ENCODE results near the gene LTB. TPM values are rescaled to one million over a fixed set of nuclear protein-coding genes. Genes with fewer than 3 reads are reported as not detected.

LTB gene
- total RNA-seq, 1 experiment from 2014 or later: not detected

- peaks cover 7% of the 10 kb centered on the region for H3K27me3 Mint-ChIP-seq (ENCODE audit: low read depth)
- no peak overlapping the region for H3K14ac ChIP-seq (ENCODE audit: insufficient read depth, low read length)
- H3K79me2 ChIP-seq (ENCODE audit: insufficient read depth, low read length): no peaks in the 10 kb centered on the region
- no peak overlapping the region for H4K91ac ChIP-seq (ENCODE audit: insufficient read length, low read depth, low read length)
- H2BK15ac ChIP-seq (ENCODE audit: low read depth, low read length): no peak overlapping the region
- H3T11ph ChIP-seq (ENCODE audit: low read length): no peak overlapping the region
- H3K4me2 ChIP-seq (ENCODE audit: insufficient read depth, insufficient read length, low read length): no peak overlapping the region
- H3K4me1 ChIP-seq (ENCODE audit: insufficient read depth, low read length): no peaks in the 10 kb centered on the region; the same call in 1 of the 2 replicates
- H3K56ac ChIP-seq (ENCODE audit: insufficient read length, low read depth, low read length): no peak overlapping the region
- H2AFZ ChIP-seq (ENCODE audit: low read length): no peak overlapping the region
- no peaks in the 10 kb centered on the region for H3K27me3 ChIP-seq (ENCODE audit: insufficient read depth, low read length)
- no peak overlapping the region for H3K4me3 Mint-ChIP-seq
- H2BK120ac ChIP-seq (ENCODE audit: low read depth, low read length, poor library complexity, severe bottlenecking): no peak overlapping the region
- no peak overlapping the region for H2AK5ac ChIP-seq (ENCODE audit: insufficient read length, low read length)
- TF ChIP-seq CTCF (conservative IDR thresholded peaks at IDR 0.05): no peak
- no peaks in the 10 kb centered on the region for H3K36me3 Mint-ChIP-seq (ENCODE audit: insufficient read depth in 1 of 3, low read depth in 3 of 3)
- no peaks in the 10 kb centered on the region for H3K79me1 ChIP-seq (ENCODE audit: insufficient read depth, low read depth, low read length, poor library complexity, severe bottlenecking)
- no peaks in the 10 kb centered on the region; a peak in 1 of 5 replicates for H3K9me3 Mint-ChIP-seq
- no peak overlapping the region for H4K5ac ChIP-seq (ENCODE audit: insufficient read length, low read depth, low read length)
- no peak overlapping the region for H2BK20ac ChIP-seq (ENCODE audit: low read depth, low read length, poor library complexity, severe bottlenecking)
- H3K18ac ChIP-seq (ENCODE audit: insufficient read length, low read depth, low read length): no peak overlapping the region
- H3K4ac ChIP-seq (ENCODE audit: low read depth, low read length): no peak overlapping the region
- H3K9ac ChIP-seq (ENCODE audit: extremely low read depth, insufficient read length, low read length): no peak overlapping the region
- no peak overlapping the region for H2BK12ac ChIP-seq (ENCODE audit: insufficient read length, low read depth, low read length)
- no peaks in the 10 kb centered on the region for H3K9me3 ChIP-seq (ENCODE audit: control insufficient read depth, low read depth, low read length)
- H4K8ac ChIP-seq (replicated peaks; ENCODE audit: insufficient read length, low read depth, low read length): no peak overlapping the region
- no peaks in the 10 kb centered on the region for H4K20me1 ChIP-seq (ENCODE audit: control insufficient read depth, insufficient read depth, insufficient read length)
- H2BK5ac ChIP-seq (ENCODE audit: insufficient read length, low read length): no peak overlapping the region
- DNase-seq: no peak
- H3K23me2 ChIP-seq (ENCODE audit: insufficient read length, low read depth, low read length, poor library complexity, severe bottlenecking): peaks cover 2% of the 10 kb centered on the region
- no peak overlapping the region for H3K27ac ChIP-seq (ENCODE audit: insufficient read length, low read depth, low read length)
- H3K23ac ChIP-seq (ENCODE audit: insufficient read length, low read depth, low read length): no peak overlapping the region
- no peak overlapping the region; a peak in 2 of 7 replicates for H3K27ac Mint-ChIP-seq
- peaks cover 11 to 27% of the 10 kb centered on the region in 2 experiments for H3K4me1 Mint-ChIP-seq
- no CpG with 5 or more reads among the region's 9 CpGs for WGBS (ENCODE audit: extremely low coverage, insufficient read length, low lambda C conversion rate)
Measured at GRCh38 chr6:31588871-31589650, 6.8 kb upstream of the LTB start.
